Gastrocnemius medialis (tissue), 4 donors: ENCODE results near the gene SIGLEC7.

ENCODE experiments used
- CTCF ChIP-seq, 5 experiments: fragments of 450-650 bp in 3 of 5; fragments of 200-600 bp in 2 of 5; sonication (generic) in 2 of 5; IDR thresholded peaks in 4 of 5; conservative IDR thresholded peaks in 1 of 5; 1 replicate in 4 of 5; 2 replicates in 1 of 5; pipeline ENCODE4 v1.5.1; 2016 to 2019; ENCODE audit warnings: antibody characterized with exemption in 5 of 5, mild to moderate bottlenecking in 3 of 5, moderate library complexity in 3 of 5
- POLR2A ChIP-seq, 2 donors: fragments of 450-650 bp; IDR thresholded peaks; one replicate each; pipeline ENCODE4 v1.6.1; 2017; ENCODE audit warnings: antibody characterized with exemption in 2 of 2, mild to moderate bottlenecking in 2 of 2, moderate library complexity in 2 of 2

DNA sequence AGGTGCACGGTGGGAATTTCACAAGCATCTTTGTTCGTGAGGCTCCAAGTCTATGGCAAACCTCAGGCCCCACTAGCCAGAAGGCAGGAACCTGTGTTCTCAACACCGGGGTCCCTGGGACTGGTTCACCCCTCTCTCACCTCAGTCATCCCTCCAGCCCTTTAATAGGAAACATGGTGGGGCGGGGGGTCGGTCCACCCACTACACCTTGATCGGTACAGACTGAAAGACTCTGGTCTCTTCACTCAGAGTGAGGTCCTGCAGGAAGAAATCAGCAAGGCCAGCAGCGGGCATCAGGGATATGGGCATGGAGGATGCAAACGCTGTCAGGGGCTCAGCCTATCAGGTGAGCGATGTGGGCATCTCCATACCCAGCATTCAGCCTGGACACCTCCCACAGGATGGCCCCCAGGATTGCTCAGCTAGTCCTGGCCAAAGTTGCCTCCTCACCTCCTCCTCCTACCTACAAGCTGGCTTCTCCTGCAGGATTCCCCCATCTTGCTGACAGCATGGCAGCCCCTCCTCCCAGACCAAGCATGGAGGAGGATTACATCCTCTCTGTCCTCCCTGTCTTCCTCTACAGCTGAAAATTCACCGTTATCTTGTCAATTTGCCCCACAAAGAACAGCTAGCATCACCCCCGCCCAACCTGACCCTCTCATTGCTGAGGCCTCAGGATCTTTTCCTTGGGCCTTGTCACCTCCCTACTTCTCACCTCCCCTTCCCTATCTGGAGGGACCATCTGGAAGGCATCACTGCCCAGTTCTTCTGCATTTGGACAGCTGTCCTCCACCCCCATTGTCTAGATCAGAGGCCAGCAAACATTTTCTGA lies 45.5 kb downstream of the SIGLEC7 start:
- TF ChIP-seq CTCF (IDR thresholded peaks at IDR 0.05 in 4 of 5, conservative IDR thresholded peaks at IDR 0.05 in 1 of 5) (no peak), POLR2A (IDR thresholded peaks at IDR 0.05) (no peak)
